GM12878 (cell line): ENCODE measurements around the gene CDC7. TPM values are rescaled to one million over a fixed set of nuclear protein-coding genes. Genes with fewer than 3 reads are reported as not detected.

ENCODE experiments used
- ATAC-seq: fragments of 200-7000 bp; cut with Tn5 transposase; 3 replicates; pipeline ENCODE4 v1.9.1; 2020; ENCODE audit warnings: mild to moderate bottlenecking, moderate library complexity
- BruUV-seq: library from RNA; stranded (reverse); fragments of 400-500 nt; replicated peaks from 2 replicates; lab custom pipeline; 2021; lab: Mats Ljungman, UMichigan
- CTCF ChIA-PET: fragments of 300-600 bp; sonication (Branson Sonifier 250); formaldehyde crosslinking; extraction: SDS; loops from one replicate; lab custom pipeline; 2021; ENCODE audit warnings: inconsistent platforms; lab: Yijun Ruan, JAX
- POLR2A ChIA-PET: fragments of 350-600 bp; formaldehyde crosslinking; extraction: SDS; loops from one replicate; lab custom pipeline; 2021; ENCODE audit warnings: inconsistent platforms; lab: Charles Lee
- RAD21 ChIA-PET: fragments of 300-600 bp; sonication (Branson Sonifier 250); formaldehyde crosslinking; loops from one replicate; lab custom pipeline; 2023; ENCODE audit warnings: antibody characterized with exemption; ENCODE audit not compliant: unreplicated experiment; lab: Charles Lee
- SMC1A ChIA-PET: fragments of 300-600 bp; sonication (Branson Sonifier 250); formaldehyde crosslinking; loops from one replicate; lab custom pipeline; 2023; ENCODE audit not compliant: unreplicated experiment, uncharacterized antibody; lab: Charles Lee
- DNase-seq: peaks from one replicate; pipeline ENCODE4 v3.0.0-alpha.2; 2011; ENCODE audit warnings: low read depth, low spot score
- FAIRE-seq: peaks from 3 replicates; lab custom pipeline; 2011; peaks lifted over from hg19 to GRCh38; lab: Jason Lieb, UNC
- H2AFZ ChIP-seq: 2 replicates; pipeline ENCODE4 v1.6.0; 2011; ENCODE audit warnings: low read depth, low read length, control low read depth; ENCODE audit not compliant: control insufficient read depth
- H3K27ac ChIP-seq: 2 replicates; pipeline ENCODE4 v1.5.1; 2011; ENCODE audit warnings: control low read depth; ENCODE audit not compliant: control insufficient read depth, insufficient read depth
- H3K27me3 ChIP-seq, 2 experiments: replicated peaks in 1 of 2; 2 replicates each; pipeline versions ENCODE4 v1.6.0 to v1.6.1; 2011; ENCODE audit warnings: low read length in 1 of 2; ENCODE audit not compliant: control insufficient read depth in 2 of 2, insufficient read depth in 2 of 2
- H3K36me3 ChIP-seq, 2 experiments: 2 replicates each; pipeline ENCODE4 v1.5.1; 2011; ENCODE audit warnings: low read length in 1 of 2; ENCODE audit not compliant: control insufficient read depth in 2 of 2, insufficient read depth in 2 of 2
- H3K4me1 ChIP-seq: 2 replicates; pipeline ENCODE4 v1.6.1; 2011; ENCODE audit warnings: mild to moderate bottlenecking, low read length, moderate library complexity, mixed read lengths; ENCODE audit not compliant: control insufficient read depth, insufficient read depth
- H3K4me2 ChIP-seq: 2 replicates; pipeline ENCODE4 v1.6.0; 2011; ENCODE audit warnings: control low read depth; ENCODE audit not compliant: control insufficient read depth, insufficient read depth
- H3K4me3 ChIP-seq: fragments of 200-600 bp; sonication (generic); 2 replicates; pipeline ENCODE4 v1.5.1; 2016
- H3K79me2 ChIP-seq: 2 replicates; pipeline ENCODE4 v1.6.0; 2011; ENCODE audit warnings: low read length; ENCODE audit not compliant: control insufficient read depth, insufficient read depth
- H3K9ac ChIP-seq: 2 replicates; pipeline ENCODE4 v1.8.0; 2011; ENCODE audit warnings: low read length, control low read depth, mixed read lengths; ENCODE audit not compliant: control insufficient read depth, insufficient read depth
- H3K9me3 ChIP-seq: replicated peaks from 3 replicates; pipeline ENCODE4 v1.5.1; 2011; ENCODE audit warnings: mild to moderate bottlenecking, low read length; ENCODE audit not compliant: control insufficient read depth, insufficient read depth
- H4K20me1 ChIP-seq: 2 replicates; pipeline ENCODE4 v1.6.0; 2011; ENCODE audit not compliant: control insufficient read depth, insufficient read depth
- CTCF ChIP-seq, 3 experiments: IDR thresholded peaks in 2 of 3; conservative IDR thresholded peaks in 1 of 3; 2 replicates each; pipeline ENCODE4 v1.5.1; 2011; ENCODE audit warnings: low read depth in 3 of 3, low read length in 3 of 3, mild to moderate bottlenecking in 3 of 3, control low read depth in 2 of 3, moderate library complexity in 2 of 3, inconsistent platforms in 1 of 3, mixed read lengths in 1 of 3; ENCODE audit not compliant: control insufficient read depth in 2 of 3, insufficient read depth in 1 of 3; ENCODE audit errors: extremely low read depth in 1 of 3
- GATAD2B ChIP-seq: fragments of 450-650 bp; conservative IDR thresholded peaks from 2 replicates; pipeline ENCODE4 v1.6.1; 2017; ENCODE audit warnings: low read depth, mild to moderate bottlenecking, moderate library complexity
- HSF1 ChIP-seq: fragments of 150-350 bp; IDR thresholded peaks from 2 replicates; pipeline ENCODE4 v1.6.1; 2014; ENCODE audit warnings: mild to moderate bottlenecking, low read depth, low read length
- KDM1A ChIP-seq: fragments of 200-600 bp; sonication (generic); IDR thresholded peaks from 2 replicates; pipeline ENCODE4 v1.6.1; 2016; ENCODE audit warnings: borderline replicate concordance
- MTA3 ChIP-seq: IDR thresholded peaks from 2 replicates; pipeline ENCODE4 v1.6.1; 2012; ENCODE audit warnings: low read length, inconsistent platforms, borderline replicate concordance
- POU2F2 ChIP-seq: IDR thresholded peaks from 3 replicates; pipeline ENCODE4 v1.6.1; 2011; ENCODE audit warnings: low read depth, mild to moderate bottlenecking, low read length, borderline replicate concordance
- RAD21 ChIP-seq: IDR thresholded peaks from 2 replicates; pipeline ENCODE4 v1.6.1; 2011; ENCODE audit warnings: mild to moderate bottlenecking, low read depth, low read length, moderate library complexity; ENCODE audit not compliant: insufficient read depth
- SMC3 ChIP-seq: IDR thresholded peaks from 2 replicates; pipeline ENCODE4 v1.6.1; 2011; ENCODE audit warnings: low read length, improper control_type of control experiment, borderline replicate concordance
- ZBTB11 ChIP-seq: fragments of 450-650 bp; formaldehyde crosslinking; IDR thresholded peaks from 2 replicates; pipeline ENCODE4 v1.5.0; 2022; ENCODE audit warnings: mild to moderate bottlenecking, missing genetic modification characterization
- WGBS: methylation state at CpG from one replicate; pipeline ENCODE4 v1.1.6; 2016; ENCODE audit warnings: low lambda C conversion rate; ENCODE audit not compliant: insufficient replicate concordance, insufficient coverage; ENCODE audit errors: missing lambda C conversion rate; 5-methylcytosine and 5-hydroxymethylcytosine counted together
- in situ Hi-C: fragments of 300-500 bp; cut with MboI; formaldehyde crosslinking; loops from 9 replicates; pipeline ENCODE4 v1.14.3; 2018; ENCODE audit warnings: mixed read lengths
- intact Hi-C: fragments of 100-400 bp; cut with micrococcal nuclease; formaldehyde crosslinking; loops from one replicate; pipeline ENCODE4 v1.14.2; 2022; ENCODE audit not compliant: unreplicated experiment
- polyA plus RNA-seq, 11 experiments: library from polyadenylated mRNA; depleted of rRNA in 4 of 11; unstranded in 6 of 11; stranded (reverse) in 5 of 11; fragments of >200 nt; fragmentation: Nextera tagmentation in 4 of 11; fragmentation: Illumina TruSeq in 1 of 11; extraction: Ambion mirVana in 4 of 11; extraction: Trizol in 1 of 11; gene quantifications; 1 replicate in 1 of 11; 2 replicates in 10 of 11; pipeline versions ENCODE4 v1.2.1 to v1.2.3, GENCODE V29; 2011 to 2016; ENCODE audit warnings: inconsistent platforms in 2 of 11, missing spikeins in 2 of 11, low read depth in 1 of 11
- total RNA-seq, 4 experiments: library from RNA; depleted of rRNA in 3 of 4; stranded (reverse); fragments of >200 nt in 3 of 4; fragmentation: Illumina TruSeq in 1 of 4; extraction: Trizol in 1 of 4; gene quantifications; 2 replicates each; pipeline versions ENCODE4 v1.2.1 to v1.2.3, GENCODE V29; 2013 to 2021

The CDC7 gene
- total and polyA plus RNA-seq, 10 of the 15 experiments (the other 5 are each of a cell fraction or from before 2014, with no cell fraction given): 14.9 to 37.8 (median 26.0) TPM

GRCh38 chr1:91510754-91511153, 10.1 kb downstream of the CDC7 start (continued):
- TF ChIP-seq KDM1A (no peak), MTA3 (no peak)

GRCh38 chr1:91511386-91511785, 10.7 kb downstream of the CDC7 start:
- BruUV-seq: no TSS peak
- ATAC-seq (peak; percentile 59), DNase-seq (no peak), FAIRE-seq (peak; percentile 7)
- Histone ChIP-seq H3K27me3 (no peaks in the 10 kb centered on the region), H3K9me3 (no peaks in the 10 kb centered on the region), H3K79me2 (peaks cover 5% of the 10 kb centered on the region), H3K4me1 (no peaks in the 10 kb centered on the region), H3K4me3 (no peak overlapping the region), H3K9ac (no peak overlapping the region), H4K20me1 (no peaks in the 10 kb centered on the region), H3K27ac (no peak overlapping the region), H2AFZ (no peak overlapping the region), H3K36me3 (peaks cover 0 to 7% of the 10 kb centered on the region in 2 experiments; a peak in 1 of 4 replicates), H3K4me2 (no peak overlapping the region)
- ChIA-PET POLR2A (no interaction called here), RAD21 (interaction anchor here (1.3 to 3.7 kb wide), 4 partner anchors 9 to 284 kb away, joined by 3 to 27 read pairs (median 10); partner anchors contain the start of gene CDC7), CTCF (interaction anchor here (0.7 to 5.4 kb wide), 11 partner anchors 9 to 780 kb away, joined by 3 to 59 read pairs (median 6); partner anchors contain the start of gene CDC7), SMC1A (interaction anchor here (1.1 to 2.7 kb wide), 7 partner anchors 9 to 417 kb away, joined by 3 to 19 read pairs (median 7); no protein-coding TSS in a partner anchor)
- in situ Hi-C loops (loop anchor here (5.0 to 25.0 kb wide), 3 partner anchors 376 to 1101 kb away; partner anchors contain the start of gene TGFBR3), intact Hi-C loops (loop anchor here (1.0 kb wide), 1 partner anchor 416 kb away; no protein-coding TSS in a partner anchor)
- TF ChIP-seq RAD21 (peak; percentile 80), POU2F2 (no peak), ZBTB11 (no peak), HSF1 (no peak), CTCF (IDR thresholded peaks at IDR 0.05 in 2 of 3, conservative IDR thresholded peaks at IDR 0.05 in 1 of 3; ENCODE audit: control insufficient read depth in 2 of 3, extremely low read depth in 1 of 3, insufficient read depth in 1 of 3, low read depth in 3 of 3, low read length in 3 of 3) (peak; percentile 44 to 64 (median 59); a peak in 5 of 6 replicates), GATAD2B (no peak), SMC3 (peak; percentile 69; the same call in 1 of the 2 replicates)
- 36% methylated on average over 3 of the region's 3 CpGs for WGBS
